Measurements from ENCODE around the gene PGPEP1. TPM values are rescaled to one million over a fixed set of nuclear protein-coding genes. Genes with fewer than 3 reads are reported as not detected.

Gene PGPEP1
- total RNA-seq, 2 experiments from 2014 or later: 24.4 to 25.9 TPM

DNA sequence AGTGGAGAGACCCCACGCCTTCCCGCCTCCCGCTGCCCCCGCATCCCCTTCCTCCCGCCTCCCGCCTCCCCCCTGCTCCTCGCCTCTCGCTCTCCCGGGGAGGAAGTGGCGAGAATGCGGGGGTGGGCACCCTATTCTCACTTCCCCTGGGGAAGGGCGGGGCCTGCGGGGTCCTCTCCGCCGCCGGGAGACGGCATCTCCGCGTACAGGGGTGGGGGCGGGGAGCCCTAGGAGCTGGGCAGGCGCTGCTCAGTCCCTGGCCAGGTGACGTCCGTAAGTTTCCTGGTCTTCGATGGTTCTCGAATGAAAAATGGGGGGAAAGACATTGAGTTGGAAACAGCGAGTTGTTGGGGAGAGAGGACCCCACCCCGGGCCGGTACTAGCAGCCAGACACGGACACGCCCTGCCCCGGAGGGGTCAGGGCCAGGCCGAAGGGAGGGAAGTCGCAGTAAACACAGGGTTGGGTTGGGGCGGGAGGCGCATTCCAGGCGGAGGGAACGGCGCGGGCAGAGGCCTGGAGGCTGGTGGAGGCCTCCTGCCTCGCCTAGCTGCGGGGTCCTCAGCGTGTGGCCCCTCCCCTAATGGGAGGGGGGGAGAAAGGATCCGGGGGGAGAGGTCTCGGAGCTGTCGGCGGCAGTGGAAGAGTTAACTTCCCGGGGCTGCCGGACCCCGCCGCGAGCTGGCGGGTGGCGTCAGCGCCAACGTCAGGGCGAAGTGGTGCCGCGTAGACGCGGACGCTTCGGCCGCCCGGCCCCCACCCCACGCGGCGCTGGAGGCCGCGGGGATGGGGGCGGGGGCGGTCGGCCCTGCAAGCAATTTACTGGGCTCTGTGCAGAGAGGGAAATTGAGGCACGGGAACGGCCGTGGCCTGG, 48.6 kb upstream of the PGPEP1 start:
- no peaks in the 10 kb centered on the region for H3K9me3 Mint-ChIP-seq
- TF ChIP-seq, protein P1, sequence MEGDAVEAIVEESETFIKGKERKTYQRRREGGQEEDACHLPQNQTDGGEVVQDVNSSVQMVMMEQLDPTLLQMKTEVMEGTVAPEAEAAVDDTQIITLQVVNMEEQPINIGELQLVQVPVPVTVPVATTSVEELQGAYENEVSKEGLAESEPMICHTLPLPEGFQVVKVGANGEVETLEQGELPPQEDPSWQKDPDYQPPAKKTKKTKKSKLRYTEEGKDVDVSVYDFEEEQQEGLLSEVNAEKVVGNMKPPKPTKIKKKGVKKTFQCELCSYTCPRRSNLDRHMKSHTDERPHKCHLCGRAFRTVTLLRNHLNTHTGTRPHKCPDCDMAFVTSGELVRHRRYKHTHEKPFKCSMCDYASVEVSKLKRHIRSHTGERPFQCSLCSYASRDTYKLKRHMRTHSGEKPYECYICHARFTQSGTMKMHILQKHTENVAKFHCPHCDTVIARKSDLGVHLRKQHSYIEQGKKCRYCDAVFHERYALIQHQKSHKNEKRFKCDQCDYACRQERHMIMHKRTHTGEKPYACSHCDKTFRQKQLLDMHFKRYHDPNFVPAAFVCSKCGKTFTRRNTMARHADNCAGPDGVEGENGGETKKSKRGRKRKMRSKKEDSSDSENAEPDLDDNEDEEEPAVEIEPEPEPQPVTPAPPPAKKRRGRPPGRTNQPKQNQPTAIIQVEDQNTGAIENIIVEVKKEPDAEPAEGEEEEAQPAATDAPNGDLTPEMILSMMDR (IDR thresholded peaks at IDR 0.05): no peak
- peak; percentile 41 for ATAC-seq (ENCODE audit: poor library complexity)
- Histone ChIP-seq H3K4me3 (ENCODE audit: low read length) (peak overlapping the region; percentile 91), H3K27me3 (ENCODE audit: control insufficient read depth in 1 of 2, insufficient read depth in 2 of 2, low read length in 2 of 2) (no peaks in the 10 kb centered on the region), H3K9me3 (ENCODE audit: control insufficient read depth in 1 of 2, insufficient read depth in 1 of 2, low read length in 2 of 2) (no peaks in the 10 kb centered on the region), H3K36me3 (ENCODE audit: insufficient read depth, low read length) (no peaks in the 10 kb centered on the region), H3K27ac (ENCODE audit: low read depth in 1 of 2, low read length in 2 of 2) (peak overlapping the region; percentile 96 to 100), H3K4me1 (ENCODE audit: insufficient read depth, low read length) (peaks cover 67% of the 10 kb centered on the region)
- H3K27ac Mint-ChIP-seq: peak overlapping the region; percentile 91
- CTCF ChIA-PET: interaction anchor here (1.1 to 2.5 kb wide), 5 partner anchors 10 to 40 kb away, joined by 3 to 29 read pairs (median 6); partner anchors contain the start of genes JUND and LSM4
- DNase-seq: peak; percentile 51 to 93 (median 69)
- POLR2A ChIA-PET: interaction anchor here (0.8 to 18.2 kb wide), 7 partner anchors 11 to 1376 kb away, joined by 3 to 761 read pairs (median 9); partner anchors contain the start of genes JUND, LSM4 and RAB3A
- intact Hi-C loops (cut with DNase I, micrococcal nuclease): loop anchor here in 1 of 2 experiments (5.0 kb wide), 1 partner anchor 35 kb away; no protein-coding TSS in a partner anchor
- no peaks in the 10 kb centered on the region for H3K27me3 Mint-ChIP-seq
- no peaks in the 10 kb centered on the region for H3K36me3 Mint-ChIP-seq (ENCODE audit: low read depth)
- H3K4me1 Mint-ChIP-seq (ENCODE audit: low read depth): peaks cover 61% of the 10 kb centered on the region
- H3K4me3 Mint-ChIP-seq: peak overlapping the region; percentile 89

DNA sequence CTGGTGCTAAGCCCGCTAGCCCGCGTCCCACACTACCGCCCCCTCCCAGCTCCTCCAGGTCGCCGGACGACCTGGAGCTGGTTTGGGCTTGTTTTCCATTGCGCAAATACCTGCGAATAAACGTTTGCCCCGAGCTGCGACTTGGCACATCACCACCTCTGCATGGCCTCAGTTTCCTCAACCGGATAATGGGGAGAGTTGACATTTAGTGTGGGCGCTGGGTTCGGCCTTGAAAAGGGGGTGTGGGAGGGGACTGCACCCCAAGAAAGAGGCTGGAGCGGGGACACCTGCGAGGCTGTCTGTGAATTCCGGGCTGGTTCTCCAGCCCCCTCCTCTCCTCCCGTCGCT, 48.0 kb upstream of the PGPEP1 start:
- Histone ChIP-seq H3K36me3 (ENCODE audit: insufficient read depth, low read length) (no peaks in the 10 kb centered on the region), H3K4me1 (ENCODE audit: insufficient read depth, low read length) (peaks cover 67% of the 10 kb centered on the region), H3K27me3 (ENCODE audit: control insufficient read depth in 1 of 2, insufficient read depth in 2 of 2, low read length in 2 of 2) (no peaks in the 10 kb centered on the region), H3K27ac (ENCODE audit: low read depth in 1 of 2, low read length in 2 of 2) (peak overlapping the region; percentile 96 to 100), H3K4me3 (ENCODE audit: low read length) (peak overlapping the region; percentile 91), H3K9me3 (ENCODE audit: control insufficient read depth in 1 of 2, insufficient read depth in 1 of 2, low read length in 2 of 2) (no peaks in the 10 kb centered on the region)
- Mint-ChIP-seq H3K4me3 (peak overlapping the region; percentile 79), H3K27ac (peak overlapping the region; percentile 91), H3K27me3 (no peaks in the 10 kb centered on the region), H3K4me1 (ENCODE audit: low read depth) (peaks cover 59% of the 10 kb centered on the region), H3K9me3 (no peaks in the 10 kb centered on the region), H3K36me3 (ENCODE audit: low read depth) (no peaks in the 10 kb centered on the region)
- POLR2A ChIA-PET: interaction anchor here (0.8 to 18.2 kb wide), 8 partner anchors 11 to 1376 kb away, joined by 3 to 761 read pairs (median 8); partner anchors contain the start of genes JUND, LSM4 and RAB3A
- intact Hi-C loops (cut with DNase I, micrococcal nuclease): loop anchor here in 1 of 2 experiments (5.0 kb wide), 1 partner anchor 35 kb away; no protein-coding TSS in a partner anchor
- DNase-seq (peak in 1 of 14 experiments; percentile 22), ATAC-seq (ENCODE audit: poor library complexity) (peak; percentile 0)
- TF ChIP-seq, protein P1 (IDR thresholded peaks at IDR 0.05): no peak
- CTCF ChIA-PET: interaction anchor here (1.1 to 2.5 kb wide), 6 partner anchors 11 to 40 kb away, joined by 3 to 29 read pairs (median 6); partner anchors contain the start of genes JUND and LSM4

DNA sequence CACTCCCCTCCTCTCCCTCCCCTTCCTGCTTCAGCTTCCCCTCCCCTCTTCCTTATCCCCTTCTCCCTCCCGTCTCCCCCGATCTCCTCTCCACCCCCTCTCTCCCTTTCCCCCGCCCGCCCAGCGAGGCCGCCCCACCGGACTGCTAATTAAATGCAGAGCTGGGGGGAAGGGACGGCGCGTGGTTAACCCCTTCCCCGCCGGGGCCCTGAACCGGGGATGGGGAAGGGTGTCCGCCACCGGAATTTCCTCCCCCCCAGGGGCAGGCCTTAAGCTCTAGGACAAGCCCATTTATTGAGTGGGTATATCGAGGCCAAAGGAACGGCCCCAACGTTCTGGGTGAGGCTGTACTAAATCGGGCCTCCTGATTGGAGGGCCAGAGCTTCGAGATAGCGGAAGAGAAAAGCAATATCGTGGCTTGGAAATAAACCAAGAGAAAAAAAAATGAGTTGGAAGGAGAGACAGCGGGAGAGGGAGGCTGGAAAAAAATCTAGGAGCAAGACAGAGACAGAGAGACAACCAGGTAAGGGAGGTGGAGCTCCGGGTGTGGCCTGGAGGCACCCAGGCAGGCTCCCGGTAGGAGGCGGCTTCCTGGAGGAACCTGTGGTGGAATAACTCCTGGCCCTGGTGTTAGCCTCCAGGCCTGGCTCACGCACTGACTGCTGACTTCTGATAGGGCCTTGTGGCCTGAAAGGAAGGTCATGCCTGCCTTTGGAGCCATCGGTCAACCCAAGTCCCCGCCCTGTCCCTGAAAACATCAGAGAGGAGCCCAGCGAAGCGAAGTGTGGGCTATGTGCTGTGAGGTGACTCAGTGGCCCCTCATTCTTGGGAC, 47.4 kb upstream of the PGPEP1 start:
- no peaks in the 10 kb centered on the region for H3K36me3 ChIP-seq (ENCODE audit: insufficient read depth, low read length)
- peak overlapping the region; percentile 96 to 100 for H3K27ac ChIP-seq (ENCODE audit: low read depth in 1 of 2, low read length in 2 of 2)
- H3K36me3 Mint-ChIP-seq (ENCODE audit: low read depth): no peaks in the 10 kb centered on the region
- no peaks in the 10 kb centered on the region for H3K27me3 ChIP-seq (ENCODE audit: control insufficient read depth in 1 of 2, insufficient read depth in 2 of 2, low read length in 2 of 2)
- H3K4me3 Mint-ChIP-seq: peak overlapping the region; percentile 79
- DNase-seq (peak in 5 of 14 experiments; percentile 36 to 56 (median 43)), ATAC-seq (ENCODE audit: poor library complexity) (no peak)
- peak overlapping the region; percentile 91 for H3K27ac Mint-ChIP-seq
- no peaks in the 10 kb centered on the region for H3K9me3 ChIP-seq (ENCODE audit: control insufficient read depth in 1 of 2, insufficient read depth in 1 of 2, low read length in 2 of 2)
- no peaks in the 10 kb centered on the region for H3K9me3 Mint-ChIP-seq
- intact Hi-C loops (cut with DNase I, micrococcal nuclease): loop anchor here in 1 of 2 experiments (5.0 kb wide), 1 partner anchor 34 kb away; no protein-coding TSS in a partner anchor
- H3K27me3 Mint-ChIP-seq: no peaks in the 10 kb centered on the region
- H3K4me1 Mint-ChIP-seq (ENCODE audit: low read depth): peaks cover 59% of the 10 kb centered on the region
- TF ChIP-seq, protein P1 (IDR thresholded peaks at IDR 0.05): no peak
- ChIA-PET POLR2A (interaction anchor here (0.8 to 18.2 kb wide), 8 partner anchors 10 to 1375 kb away, joined by 3 to 761 read pairs (median 8); partner anchors contain the start of genes JUND, LSM4 and RAB3A), CTCF (interaction anchor here (1.1 to 2.5 kb wide), 6 partner anchors 12 to 41 kb away, joined by 3 to 29 read pairs (median 6); partner anchors contain the start of genes JUND and LSM4)
- H3K4me1 ChIP-seq (ENCODE audit: insufficient read depth, low read length): peaks cover 65% of the 10 kb centered on the region
- H3K4me3 ChIP-seq (ENCODE audit: low read length): peak overlapping the region; percentile 91
